Gastroesophageal sphincter (tissue), 4 donors: ENCODE data around the gene TMEFF2. TPM values are rescaled to one million over a fixed set of nuclear protein-coding genes. Genes with fewer than 3 reads are reported as not detected.

Experiments used
- ATAC-seq: fragments of 150-250 bp; one replicate; pipeline ENCODE4 v1.9.1; 2016; ENCODE audit warnings: mild to moderate bottlenecking, moderate library complexity
- H3K27ac ChIP-seq, 4 donors: fragments of 200-600 bp; sonication (generic) in 3 of 4; 1 replicate in 3 of 4; 2 replicates in 1 of 4; pipeline ENCODE4 v1.5.1; 2016 to 2019
- H3K27me3 ChIP-seq: fragments of 200-600 bp; sonication (generic); one replicate; pipeline ENCODE4 v1.5.1; 2019
- H3K36me3 ChIP-seq, 2 donors: fragments of 200-600 bp; sonication (generic); one replicate each; pipeline ENCODE4 v1.5.1; 2019; ENCODE audit warnings: control low read depth in 1 of 2
- H3K4me1 ChIP-seq, 3 donors: fragments of 200-600 bp; sonication (generic); 1 replicate in 2 of 3; 2 replicates in 1 of 3; pipeline ENCODE4 v1.5.1; 2016 to 2019; ENCODE audit warnings: control low read depth in 2 of 3
- H3K4me3 ChIP-seq, 2 donors: fragments of 200-600 bp; sonication (generic); one replicate each; pipeline ENCODE4 v1.5.1; 2019; ENCODE audit warnings: mild to moderate bottlenecking in 1 of 2, moderate library complexity in 1 of 2
- H3K9me3 ChIP-seq, 3 donors: fragments of 200-600 bp; sonication (generic); one replicate each; pipeline ENCODE4 v1.5.1; 2017 to 2019; ENCODE audit warnings: control low read depth in 2 of 3
- CTCF ChIP-seq, 4 experiments: fragments of 200-600 bp in 2 of 4; fragments of 450-650 bp in 2 of 4; sonication (generic) in 1 of 4; IDR thresholded peaks; one replicate each; pipeline ENCODE4 v1.5.1; 2017 to 2019; ENCODE audit warnings: antibody characterized with exemption in 4 of 4, mild to moderate bottlenecking in 2 of 4, moderate library complexity in 2 of 4
- EP300 ChIP-seq: sonication (generic); formaldehyde crosslinking; IDR thresholded peaks from one replicate; pipeline ENCODE4 v1.6.1; 2017; ENCODE audit warnings: antibody characterized with exemption, mild to moderate bottlenecking
- POLR2A ChIP-seq, 2 donors: fragments of 450-650 bp; IDR thresholded peaks; one replicate each; pipeline ENCODE4 v1.6.1; 2017; ENCODE audit warnings: antibody characterized with exemption in 2 of 2, mild to moderate bottlenecking in 2 of 2, moderate library complexity in 1 of 2
- POLR2AphosphoS5 ChIP-seq: sonication (generic); formaldehyde crosslinking; IDR thresholded peaks from one replicate; pipeline ENCODE4 v1.6.1; 2017; ENCODE audit warnings: antibody characterized with exemption
- WGBS, 2 donors: methylation state at CpG; one replicate each; pipeline ENCODE4 v1.1.5; 2018; ENCODE audit warnings: low coverage in 1 of 2; 5-methylcytosine and 5-hydroxymethylcytosine counted together
- total RNA-seq, 4 donors: library from RNA; depleted of rRNA; stranded (reverse); fragments of >200 nt; gene quantifications; one replicate each; pipeline ENCODE4 v1.1.0, GENCODE V29; 2016

Gene TMEFF2
- total RNA-seq, 4 donors from 2014 or later: 0.42 to 3.0 (median 0.83) TPM

GRCh38 chr2:191999101-191999841, 195.5 kb downstream of the TMEFF2 start:
- Histone ChIP-seq H3K27ac (no peak overlapping the region), H3K9me3 (no peaks in the 10 kb centered on the region), H3K4me1 (peaks cover 0 to 2% (median 0%) of the 10 kb centered on the region in 3 donors), H3K27me3 (no peaks in the 10 kb centered on the region), H3K4me3 (no peak overlapping the region), H3K36me3 (no peaks in the 10 kb centered on the region)
- no peak for TF ChIP-seq POLR2AphosphoS5
- no peak for TF ChIP-seq POLR2A (IDR thresholded peaks at IDR 0.05)
- no peak for TF ChIP-seq EP300
- no peak for TF ChIP-seq CTCF (IDR thresholded peaks at IDR 0.05)
- no peak for ATAC-seq
- 53 to 79% methylated on average over 2 to 3 of the region's 4 CpGs for WGBS, 2 donors

- Histone ChIP-seq H3K4me3 (no peak overlapping the region), H3K36me3 (no peaks in the 10 kb centered on the region), H3K4me1 (no peaks in the 10 kb centered on the region), H3K27ac (no peak overlapping the region), H3K9me3 (no peaks in the 10 kb centered on the region), H3K27me3 (no peaks in the 10 kb centered on the region)
- 46 to 78% methylated on average over 2 of the region's 2 CpGs for WGBS, 2 donors
- no peak for ATAC-seq
- TF ChIP-seq CTCF (IDR thresholded peaks at IDR 0.05) (no peak), EP300 (no peak), POLR2A (IDR thresholded peaks at IDR 0.05) (no peak), POLR2AphosphoS5 (no peak)
Observed at GRCh38 chr2:191995285-191995684, 199.4 kb downstream of the TMEFF2 start.

- WGBS, 2 donors: 75 to 88% methylated on average over 2 of the region's 2 CpGs
- Histone ChIP-seq H3K9me3 (no peaks in the 10 kb centered on the region), H3K36me3 (no peaks in the 10 kb centered on the region), H3K4me3 (no peak overlapping the region), H3K27me3 (no peaks in the 10 kb centered on the region), H3K27ac (no peak overlapping the region), H3K4me1 (no peaks in the 10 kb centered on the region)
- ATAC-seq: no peak
- TF ChIP-seq POLR2AphosphoS5 (no peak), POLR2A (IDR thresholded peaks at IDR 0.05) (no peak), CTCF (IDR thresholded peaks at IDR 0.05) (no peak), EP300 (no peak)
Observed at GRCh38 chr2:191994749-191995148, 200.0 kb downstream of the TMEFF2 start.

GRCh38 chr2:191991442-191991841, 203.3 kb downstream of the TMEFF2 start:
- Histone ChIP-seq H3K4me3 (no peak overlapping the region), H3K27me3 (no peaks in the 10 kb centered on the region), H3K9me3 (no peaks in the 10 kb centered on the region), H3K4me1 (no peaks in the 10 kb centered on the region), H3K36me3 (no peaks in the 10 kb centered on the region), H3K27ac (no peak overlapping the region)
- no peak for ATAC-seq
- no peak for TF ChIP-seq POLR2A (IDR thresholded peaks at IDR 0.05)
- TF ChIP-seq CTCF (IDR thresholded peaks at IDR 0.05): no peak
- no peak for TF ChIP-seq EP300
- no peak for TF ChIP-seq POLR2AphosphoS5
- WGBS, 2 donors: 91 to 97% methylated on average over 5 of the region's 5 CpGs

- 44 to 57% methylated on average over 2 of the region's 2 CpGs for WGBS, 2 donors
- Histone ChIP-seq H3K9me3 (no peaks in the 10 kb centered on the region), H3K4me3 (no peak overlapping the region), H3K27me3 (no peaks in the 10 kb centered on the region), H3K27ac (no peak overlapping the region), H3K36me3 (no peaks in the 10 kb centered on the region), H3K4me1 (peaks cover 0 to 4% (median 0%) of the 10 kb centered on the region in 3 donors)
- TF ChIP-seq POLR2A (IDR thresholded peaks at IDR 0.05): no peak
- TF ChIP-seq POLR2AphosphoS5: no peak
- no peak for TF ChIP-seq EP300
- TF ChIP-seq CTCF (IDR thresholded peaks at IDR 0.05): no peak
- no peak for ATAC-seq
Observed at GRCh38 chr2:191985740-191986139, 209.0 kb downstream of the TMEFF2 start.
